Activated CD4-positive, alpha-beta T cell treated with anti-CD3 and anti-CD28 coated beads for 1 hour (primary cell): ENCODE measurements around the gene TAC4.

Experiments
- DNase-seq: peaks from one replicate; pipeline ENCODE4 v3.0.0-alpha.2; 2020

Gene TAC4

DNA sequence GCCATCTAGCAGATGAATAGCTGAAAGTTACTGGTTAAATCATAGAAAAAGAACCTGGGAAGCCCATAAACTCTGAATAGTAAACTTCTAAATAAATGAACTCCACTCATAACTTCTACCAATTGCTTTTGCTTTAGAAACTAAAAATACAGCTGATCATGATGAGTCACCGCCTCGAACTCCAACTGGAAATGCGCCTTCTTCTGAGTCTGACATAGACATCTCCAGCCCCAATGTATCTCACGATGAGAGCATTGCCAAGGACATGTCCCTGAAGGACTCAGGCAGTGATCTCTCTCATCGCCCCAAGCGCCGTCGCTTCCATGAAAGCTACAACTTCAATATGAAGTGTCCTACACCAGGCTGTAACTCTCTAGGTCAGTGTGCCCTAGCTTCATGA is 49.7 kb downstream of the TAC4 start:
- DNase-seq: no peak

DNA sequence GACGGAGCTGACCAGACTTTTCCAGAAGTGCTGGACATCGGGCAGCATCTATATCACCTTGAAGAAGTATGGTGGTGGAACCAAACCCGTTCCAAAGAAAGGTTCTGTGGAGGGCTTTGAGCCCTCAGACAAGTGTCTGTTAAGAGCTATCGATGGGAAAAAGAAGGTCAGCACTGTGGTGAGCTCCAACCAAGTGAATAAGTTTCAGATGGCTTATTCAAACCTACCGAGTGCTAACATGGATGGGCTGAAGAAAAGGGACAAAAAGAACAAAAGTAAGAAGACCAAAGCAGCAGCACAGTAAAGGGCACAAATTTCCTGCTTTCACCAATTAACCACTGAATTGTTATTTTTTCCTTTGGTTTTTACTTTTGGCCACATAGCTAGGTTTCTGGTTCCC is 52.5 kb downstream of the TAC4 start:
- DNase-seq: no peak

DNA sequence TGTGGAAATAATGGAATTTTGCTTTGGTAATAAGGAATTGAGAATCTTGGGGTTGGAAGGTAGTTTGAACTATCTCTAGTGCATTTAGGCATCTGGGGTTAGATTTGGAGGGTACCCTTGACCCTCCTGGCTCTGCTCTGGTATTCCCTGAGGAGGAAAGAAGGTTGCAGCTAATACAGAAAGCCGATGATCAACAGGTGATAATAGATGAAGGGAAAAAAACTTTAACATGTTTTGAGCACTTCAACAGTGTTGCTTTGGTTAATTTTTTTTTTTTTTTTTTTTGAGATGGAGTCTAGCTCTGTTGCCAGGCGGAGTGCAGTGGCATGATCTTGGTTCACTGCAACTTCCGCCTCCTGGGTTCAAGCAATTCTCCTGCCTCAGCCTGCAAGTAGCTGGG is 54.6 kb downstream of the TAC4 start:
- DNase-seq: no peak

GRCh38 chr17:49789243-49789578 is 58.7 kb downstream of the TAC4 start:
- no peak for DNase-seq

GRCh38 chr17:49788478-49789242 is 59.2 kb downstream of the TAC4 start, which contains the start of gene KAT7:
TSS of gene KAT7 (plus strand) at chr17:49788681. CDS start at chr17:49788835, 154 bp downstream.
- DNase-seq: peak; percentile 97
